Mammary epithelial cell (primary cell): ENCODE measurements around the gene TINAGL1.
"Not testable (repeated sequence)": the region's sequence is repeated elsewhere in the genome, so short reads cannot be mapped to it uniquely, and the experiment has no call there.

Experiments
- EZH2 ChIP-seq: IDR thresholded peaks from 2 replicates; pipeline ENCODE4 v1.6.1; 2012; ENCODE audit warnings: low read length, inconsistent platforms, borderline replicate concordance
- TF ChIP-seq, protein P1 (sequence below), 2 donors: IDR thresholded peaks in 1 of 2; conservative IDR thresholded peaks in 1 of 2; 2 replicates each; pipeline ENCODE4 v1.5.1; 2011 to 2012; ENCODE audit warnings: inconsistent platforms in 2 of 2, low read length in 2 of 2, mild to moderate bottlenecking in 2 of 2, control low read depth in 1 of 2, low read depth in 1 of 2; ENCODE audit not compliant: insufficient read depth in 1 of 2; ENCODE audit errors: extremely low read depth in 1 of 2

DNA sequence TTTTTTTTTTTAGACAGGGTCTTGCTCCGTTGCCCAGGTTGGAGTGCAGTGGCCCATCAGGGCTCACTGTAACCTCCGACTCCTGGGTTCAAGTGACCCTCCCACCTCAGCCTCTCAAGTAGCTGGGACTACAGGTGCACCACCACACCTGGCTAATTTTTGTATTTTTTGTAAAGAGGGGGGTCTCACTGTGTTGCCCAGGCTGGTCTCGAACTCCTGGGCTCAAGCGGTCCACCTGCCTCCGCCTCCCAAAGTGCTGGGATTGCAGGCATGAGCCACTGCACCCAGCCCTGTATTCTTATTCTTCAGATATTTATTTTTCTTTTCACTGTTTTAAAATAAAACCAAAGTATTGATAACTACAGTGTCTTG, 11.0 kb downstream of the TINAGL1 start:
- TF ChIP-seq, protein P1, sequence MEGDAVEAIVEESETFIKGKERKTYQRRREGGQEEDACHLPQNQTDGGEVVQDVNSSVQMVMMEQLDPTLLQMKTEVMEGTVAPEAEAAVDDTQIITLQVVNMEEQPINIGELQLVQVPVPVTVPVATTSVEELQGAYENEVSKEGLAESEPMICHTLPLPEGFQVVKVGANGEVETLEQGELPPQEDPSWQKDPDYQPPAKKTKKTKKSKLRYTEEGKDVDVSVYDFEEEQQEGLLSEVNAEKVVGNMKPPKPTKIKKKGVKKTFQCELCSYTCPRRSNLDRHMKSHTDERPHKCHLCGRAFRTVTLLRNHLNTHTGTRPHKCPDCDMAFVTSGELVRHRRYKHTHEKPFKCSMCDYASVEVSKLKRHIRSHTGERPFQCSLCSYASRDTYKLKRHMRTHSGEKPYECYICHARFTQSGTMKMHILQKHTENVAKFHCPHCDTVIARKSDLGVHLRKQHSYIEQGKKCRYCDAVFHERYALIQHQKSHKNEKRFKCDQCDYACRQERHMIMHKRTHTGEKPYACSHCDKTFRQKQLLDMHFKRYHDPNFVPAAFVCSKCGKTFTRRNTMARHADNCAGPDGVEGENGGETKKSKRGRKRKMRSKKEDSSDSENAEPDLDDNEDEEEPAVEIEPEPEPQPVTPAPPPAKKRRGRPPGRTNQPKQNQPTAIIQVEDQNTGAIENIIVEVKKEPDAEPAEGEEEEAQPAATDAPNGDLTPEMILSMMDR (conservative IDR thresholded peaks at IDR 0.05 in 1 of 2, IDR thresholded peaks at IDR 0.05 in 1 of 2; ENCODE audit: extremely low read depth in 1 of 2, insufficient read depth in 1 of 2, low read depth in 1 of 2, low read length in 2 of 2): not testable (repeated sequence)
- not testable (repeated sequence) for TF ChIP-seq EZH2
